DOHH2 (cell line): ENCODE data around the gene KREMEN1.
"Not testable (repeated sequence)": the region's sequence is repeated elsewhere in the genome, so short reads cannot be mapped to it uniquely, and the experiment has no call there.

Experiments
- H3F3A ChIP-seq: fragments of 200-600 bp; sonication (generic), shearing (Covaris generic); 2 replicates; pipeline ENCODE4 v1.6.0; 2016; ENCODE audit warnings: antibody characterized with exemption, mild to moderate bottlenecking; ENCODE audit not compliant: control insufficient read depth, insufficient read depth
- H3K27ac ChIP-seq: fragments of 200-600 bp; sonication (generic); 2 replicates; pipeline ENCODE4 v1.5.1; 2014; ENCODE audit warnings: low read depth, mild to moderate bottlenecking, low read length, moderate library complexity
- H3K27me3 ChIP-seq: fragments of 200-600 bp; sonication (generic); 2 replicates; pipeline ENCODE4 v1.6.1; 2014; ENCODE audit warnings: mild to moderate bottlenecking, low read length, mixed read lengths; ENCODE audit not compliant: control insufficient read depth
- H3K36me3 ChIP-seq: fragments of 200-600 bp; sonication (generic); 2 replicates; pipeline ENCODE4 v1.6.1; 2014; ENCODE audit warnings: mild to moderate bottlenecking, low read length, moderate library complexity, mixed read lengths; ENCODE audit not compliant: control insufficient read depth
- H3K4me1 ChIP-seq: fragments of 200-600 bp; sonication (generic); 2 replicates; pipeline ENCODE4 v1.6.1; 2014; ENCODE audit warnings: mild to moderate bottlenecking, low read length, mixed read lengths; ENCODE audit not compliant: control insufficient read depth
- H3K4me2 ChIP-seq: fragments of 200-600 bp; sonication (generic); 2 replicates; pipeline ENCODE4 v1.6.0; 2014; ENCODE audit warnings: mild to moderate bottlenecking, low read length, moderate library complexity
- H3K4me3 ChIP-seq: fragments of 200-600 bp; sonication (generic); 2 replicates; pipeline ENCODE4 v1.5.1; 2014; ENCODE audit warnings: mild to moderate bottlenecking, low read length, mixed read lengths
- H3K79me2 ChIP-seq: fragments of 200-600 bp; sonication (generic); 2 replicates; pipeline ENCODE4 v1.6.1; 2014; ENCODE audit warnings: mild to moderate bottlenecking, low read length, mixed read lengths; ENCODE audit not compliant: control insufficient read depth
- H3K9me2 ChIP-seq: fragments of 200-600 bp; sonication (generic); replicated peaks from 2 replicates; pipeline ENCODE4 v1.6.1; 2014; ENCODE audit warnings: mild to moderate bottlenecking, low read length, mixed read lengths; ENCODE audit not compliant: control insufficient read depth
- H3K9me3 ChIP-seq: fragments of 200-600 bp; sonication (generic); 2 replicates; pipeline ENCODE4 v1.6.1; 2014; ENCODE audit warnings: antibody characterized with exemption, low read length, mixed read lengths; ENCODE audit not compliant: control insufficient read depth, insufficient read depth
- H4K20me1 ChIP-seq: fragments of 200-600 bp; sonication (generic); 2 replicates; pipeline ENCODE4 v1.6.0; 2014; ENCODE audit warnings: low read depth, mild to moderate bottlenecking, antibody characterized with exemption, low read length, moderate library complexity; ENCODE audit not compliant: control insufficient read depth, insufficient read depth
- CTCF ChIP-seq: fragments of 200-600 bp; sonication (generic); IDR thresholded peaks from one replicate; pipeline ENCODE4 v1.5.1; 2014; ENCODE audit warnings: antibody characterized with exemption, mild to moderate bottlenecking, low read depth, low read length; ENCODE audit not compliant: poor library complexity, severe bottlenecking
- EZH2phosphoT487 ChIP-seq: fragments of 200-600 bp; sonication (generic); IDR thresholded peaks from 2 replicates; pipeline ENCODE4 v1.6.1; 2017; ENCODE audit warnings: borderline replicate concordance, mild to moderate bottlenecking, antibody characterized with exemption, low read length, moderate library complexity, mixed read lengths

Gene KREMEN1

DNA sequence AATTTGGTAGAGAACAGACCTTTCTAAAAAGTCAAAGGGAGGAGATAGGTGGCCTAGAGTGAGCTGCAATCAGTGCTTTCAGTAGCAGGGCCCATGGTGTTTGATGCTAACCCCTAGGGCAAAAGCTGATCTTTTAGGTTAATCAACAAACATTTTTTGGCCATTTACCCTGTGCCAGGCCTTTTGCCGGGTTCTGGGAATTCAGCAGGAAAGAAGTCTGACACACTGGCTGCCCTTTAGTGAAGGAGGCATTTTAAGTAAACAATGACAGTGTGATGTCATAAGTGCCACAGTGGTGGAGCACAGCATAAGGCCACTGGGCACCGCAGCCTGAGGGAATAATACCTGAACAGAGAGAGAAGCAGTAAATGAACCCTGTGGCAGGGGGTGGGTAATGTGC, 40.3 kb upstream of the KREMEN1 start:
- H3K4me3 ChIP-seq: no peak overlapping the region
- H3K4me2 ChIP-seq: no peak overlapping the region
- H3K9me2 ChIP-seq: no peaks in the 10 kb centered on the region
- H3K4me1 ChIP-seq: no peaks in the 10 kb centered on the region
- H3F3A ChIP-seq: no peaks in the 10 kb centered on the region
- no peaks in the 10 kb centered on the region for H3K79me2 ChIP-seq
- H4K20me1 ChIP-seq: no peaks in the 10 kb centered on the region
- TF ChIP-seq EZH2phosphoT487 (no peak), CTCF (no peak)
- no peaks in the 10 kb centered on the region for H3K36me3 ChIP-seq
- peaks cover 26% of the 10 kb centered on the region for H3K27me3 ChIP-seq
- H3K9me3 ChIP-seq: no peaks in the 10 kb centered on the region
- no peak overlapping the region for H3K27ac ChIP-seq

GRCh38 chr22:29037340-29037932, 35.4 kb upstream of the KREMEN1 start:
- peaks cover 10% of the 10 kb centered on the region for H3K27me3 ChIP-seq
- TF ChIP-seq EZH2phosphoT487: no peak
- no peak for TF ChIP-seq CTCF
- H3K27ac ChIP-seq: no peak overlapping the region
- no peaks in the 10 kb centered on the region for H3K4me1 ChIP-seq
- no peaks in the 10 kb centered on the region for H3K79me2 ChIP-seq
- no peaks in the 10 kb centered on the region for H3F3A ChIP-seq
- no peak overlapping the region for H3K4me3 ChIP-seq
- no peaks in the 10 kb centered on the region for H3K9me2 ChIP-seq
- no peaks in the 10 kb centered on the region for H4K20me1 ChIP-seq
- H3K36me3 ChIP-seq: no peaks in the 10 kb centered on the region
- H3K4me2 ChIP-seq: no peak overlapping the region
- no peaks in the 10 kb centered on the region for H3K9me3 ChIP-seq

DNA sequence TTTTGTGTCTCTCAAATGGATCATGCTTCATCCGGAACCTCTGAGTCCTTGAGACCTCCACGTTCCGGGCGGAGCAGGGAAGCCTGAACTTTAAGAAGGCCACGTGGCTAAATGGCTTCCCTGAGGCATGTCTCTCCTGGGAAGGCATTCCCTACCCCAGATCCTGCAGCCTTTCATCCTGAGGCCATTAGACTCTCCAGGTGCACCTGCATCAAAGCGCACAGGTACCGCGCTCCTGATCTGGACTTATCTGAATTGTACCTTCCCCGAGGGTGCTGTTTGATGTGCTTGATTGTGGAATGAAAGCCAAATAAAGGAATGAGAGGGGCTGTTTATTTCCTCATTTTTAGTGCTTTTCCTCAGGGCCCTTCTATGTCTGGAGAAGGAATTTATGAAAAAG, 33.7 kb upstream of the KREMEN1 start:
- Histone ChIP-seq H4K20me1 (no peaks in the 10 kb centered on the region), H3K36me3 (no peaks in the 10 kb centered on the region)

DNA sequence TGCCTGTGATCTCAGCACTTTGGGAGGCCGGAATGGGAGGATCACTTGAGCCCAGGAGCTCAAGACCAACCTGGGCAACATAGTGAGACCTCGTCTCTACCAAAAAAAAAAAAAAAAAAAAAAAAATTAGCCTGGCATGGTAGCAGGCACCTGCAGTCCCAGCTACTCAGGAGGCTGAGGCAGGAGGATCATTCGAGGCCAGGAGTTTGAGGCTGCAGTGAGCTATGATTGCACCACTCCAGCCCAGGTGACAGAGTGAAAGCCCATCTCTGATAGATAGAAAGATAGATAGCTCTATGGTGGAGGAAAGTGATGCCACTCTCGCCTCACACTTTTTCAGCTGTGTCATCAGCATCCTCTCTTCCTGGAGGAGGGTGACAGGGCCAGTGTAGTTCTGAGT, 33.2 kb upstream of the KREMEN1 start:
- peaks cover 10% of the 10 kb centered on the region for H3K27me3 ChIP-seq
- not testable (repeated sequence) for H3K4me1 ChIP-seq, H4K20me1 ChIP-seq, H3K4me3 ChIP-seq, H3K9me3 ChIP-seq, H3K9me2 ChIP-seq, H3K79me2 ChIP-seq, H3K4me2 ChIP-seq, H3K27ac ChIP-seq, H3K36me3 ChIP-seq, H3F3A ChIP-seq

More for the DNA sequence above, 33.7 kb upstream of the KREMEN1 start:
- no peak overlapping the region for H3K4me2 ChIP-seq
- no peaks in the 10 kb centered on the region for H3K79me2 ChIP-seq
- H3K4me1 ChIP-seq: no peaks in the 10 kb centered on the region
- H3K27me3 ChIP-seq: peaks cover 10% of the 10 kb centered on the region
- no peaks in the 10 kb centered on the region for H3F3A ChIP-seq
- H3K4me3 ChIP-seq: no peak overlapping the region
- no peaks in the 10 kb centered on the region for H3K9me3 ChIP-seq
- H3K9me2 ChIP-seq: no peaks in the 10 kb centered on the region
- H3K27ac ChIP-seq: no peak overlapping the region
- TF ChIP-seq EZH2phosphoT487 (no peak), CTCF (no peak)
